Neural progenitor cell (in vitro differentiated cells): ENCODE results near the gene DLGAP5. TPM values are rescaled to one million over a fixed set of nuclear protein-coding genes. Genes with fewer than 3 reads are reported as not detected.

Experiments
- DNase-seq: peaks from one replicate; pipeline ENCODE4 v3.0.0-alpha.2; 2016; ENCODE audit warnings: low spot score
- H2AFZ ChIP-seq: fragments of 200-600 bp; sonication (generic); replicated peaks from 2 replicates; pipeline ENCODE4 v1.6.1; 2016; ENCODE audit warnings: antibody characterized with exemption
- H3F3A ChIP-seq: fragments of 200-600 bp; sonication (generic); 2 replicates; pipeline ENCODE4 v1.6.1; 2016; ENCODE audit warnings: antibody characterized with exemption, low read depth
- H3K27ac ChIP-seq: fragments of 200-600 bp; sonication (generic); 2 replicates; pipeline ENCODE4 v1.5.1; 2016; ENCODE audit warnings: mild to moderate bottlenecking
- H3K27me3 ChIP-seq: fragments of 200-600 bp; sonication (generic); 2 replicates; pipeline ENCODE4 v1.6.1; 2016; ENCODE audit warnings: mild to moderate bottlenecking, moderate library complexity
- H3K36me3 ChIP-seq: fragments of 200-600 bp; sonication (generic); 2 replicates; pipeline ENCODE4 v1.5.1; 2016
- H3K4me1 ChIP-seq: fragments of 200-600 bp; sonication (generic); 2 replicates; pipeline ENCODE4 v1.6.1; 2016; ENCODE audit warnings: mixed run types
- H3K4me2 ChIP-seq: fragments of 200-600 bp; sonication (generic); 2 replicates; pipeline ENCODE4 v1.6.1; 2016
- H3K4me3 ChIP-seq: fragments of 200-600 bp; sonication (generic); 2 replicates; pipeline ENCODE4 v1.5.1; 2016
- H3K79me2 ChIP-seq: fragments of 200-600 bp; sonication (generic); 2 replicates; pipeline ENCODE4 v1.6.1; 2016; ENCODE audit warnings: low read depth
- H3K9ac ChIP-seq: fragments of 200-600 bp; sonication (generic); 2 replicates; pipeline ENCODE4 v1.6.1; 2016
- H3K9me3 ChIP-seq: fragments of 200-600 bp; sonication (generic); 2 replicates; pipeline ENCODE4 v1.5.1; 2016; ENCODE audit warnings: low read depth
- H4K20me1 ChIP-seq: fragments of 200-600 bp; sonication (generic); 2 replicates; pipeline ENCODE4 v1.6.1; 2016; ENCODE audit warnings: low read depth
- H3K27ac Mint-ChIP-seq: 3 replicates; pipeline ENCODE4 v1.8.0; 2021; ENCODE audit warnings: mixed read lengths
- H3K27me3 Mint-ChIP-seq: 2 replicates; pipeline ENCODE4 v1.8.0; 2022; ENCODE audit warnings: low read depth, mild to moderate bottlenecking, inconsistent platforms, moderate library complexity, mixed read lengths; ENCODE audit not compliant: insufficient read depth
- H3K36me3 Mint-ChIP-seq: 3 replicates; pipeline ENCODE4 v1.8.0; 2021; ENCODE audit warnings: mixed read lengths
- H3K4me1 Mint-ChIP-seq: 3 replicates; pipeline ENCODE4 v1.8.0; 2021; ENCODE audit warnings: mixed read lengths
- H3K4me3 Mint-ChIP-seq: 3 replicates; pipeline ENCODE4 v1.8.0; 2021; ENCODE audit warnings: mild to moderate bottlenecking, moderate library complexity, mixed read lengths
- H3K9me3 Mint-ChIP-seq: 3 replicates; pipeline ENCODE4 v1.8.0; 2020; ENCODE audit warnings: mixed read lengths
- EZH2 ChIP-seq: fragments of 200-600 bp; sonication (generic); IDR thresholded peaks from 2 replicates; pipeline ENCODE4 v1.6.1; 2017; ENCODE audit warnings: antibody characterized with exemption, mild to moderate bottlenecking, moderate library complexity
- EZH2phosphoT487 ChIP-seq: fragments of 200-600 bp; sonication (generic); IDR thresholded peaks from 2 replicates; pipeline ENCODE4 v1.6.1; 2017; ENCODE audit warnings: antibody characterized with exemption
- total RNA-seq: library from RNA; depleted of rRNA; stranded (reverse); fragments of >200 nt; gene quantifications from 2 replicates; pipeline ENCODE4 v1.2.3, GENCODE V29; 2015; ENCODE audit warnings: low replicate concordance
- TF ChIP-seq, protein P1 (sequence below): fragments of 200-600 bp; sonication (generic); IDR thresholded peaks from 2 replicates; pipeline ENCODE4 v1.5.1; 2017; ENCODE audit warnings: antibody characterized with exemption, mild to moderate bottlenecking

Gene DLGAP5
- total RNA-seq, 1 donor from 2014 or later, result 313 TPM

DNA sequence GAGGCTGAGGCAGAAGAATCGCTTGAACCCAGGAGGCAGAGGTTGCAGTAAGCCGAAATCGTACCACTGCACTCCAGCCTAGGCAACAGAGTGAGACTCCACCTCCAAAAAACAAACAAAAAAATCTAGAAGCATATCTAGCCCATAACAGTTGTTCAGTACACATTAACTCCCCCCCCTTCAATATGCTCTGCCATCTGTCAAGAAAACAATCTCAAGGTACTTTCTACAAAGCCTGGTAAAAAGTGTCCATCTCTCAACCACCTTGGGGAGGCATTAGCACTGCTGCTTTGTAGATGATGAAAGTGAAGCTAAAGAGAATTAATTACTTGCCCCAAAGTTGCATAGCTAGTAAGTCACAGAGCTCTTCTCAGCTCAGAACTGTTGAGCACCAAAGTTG lies 37.4 kb downstream of the DLGAP5 start:
- Histone ChIP-seq H3K27ac (no peak overlapping the region), H3F3A (peaks cover 9% of the 10 kb centered on the region), H3K4me2 (no peak overlapping the region), H2AFZ (no peak overlapping the region), H3K79me2 (no peaks in the 10 kb centered on the region), H3K4me3 (no peak overlapping the region), H3K27me3 (no peaks in the 10 kb centered on the region), H3K9me3 (no peaks in the 10 kb centered on the region), H3K36me3 (peaks cover 51% of the 10 kb centered on the region), H4K20me1 (peaks cover 3% of the 10 kb centered on the region), H3K4me1 (no peaks in the 10 kb centered on the region), H3K9ac (no peak overlapping the region)
- H3K9me3 Mint-ChIP-seq, result no peaks in the 10 kb centered on the region
- no peaks in the 10 kb centered on the region for H3K4me1 Mint-ChIP-seq
- peaks cover 27% of the 10 kb centered on the region for H3K36me3 Mint-ChIP-seq
- no peaks in the 10 kb centered on the region for H3K27me3 Mint-ChIP-seq
- no peak overlapping the region for H3K27ac Mint-ChIP-seq
- TF ChIP-seq, protein P1, sequence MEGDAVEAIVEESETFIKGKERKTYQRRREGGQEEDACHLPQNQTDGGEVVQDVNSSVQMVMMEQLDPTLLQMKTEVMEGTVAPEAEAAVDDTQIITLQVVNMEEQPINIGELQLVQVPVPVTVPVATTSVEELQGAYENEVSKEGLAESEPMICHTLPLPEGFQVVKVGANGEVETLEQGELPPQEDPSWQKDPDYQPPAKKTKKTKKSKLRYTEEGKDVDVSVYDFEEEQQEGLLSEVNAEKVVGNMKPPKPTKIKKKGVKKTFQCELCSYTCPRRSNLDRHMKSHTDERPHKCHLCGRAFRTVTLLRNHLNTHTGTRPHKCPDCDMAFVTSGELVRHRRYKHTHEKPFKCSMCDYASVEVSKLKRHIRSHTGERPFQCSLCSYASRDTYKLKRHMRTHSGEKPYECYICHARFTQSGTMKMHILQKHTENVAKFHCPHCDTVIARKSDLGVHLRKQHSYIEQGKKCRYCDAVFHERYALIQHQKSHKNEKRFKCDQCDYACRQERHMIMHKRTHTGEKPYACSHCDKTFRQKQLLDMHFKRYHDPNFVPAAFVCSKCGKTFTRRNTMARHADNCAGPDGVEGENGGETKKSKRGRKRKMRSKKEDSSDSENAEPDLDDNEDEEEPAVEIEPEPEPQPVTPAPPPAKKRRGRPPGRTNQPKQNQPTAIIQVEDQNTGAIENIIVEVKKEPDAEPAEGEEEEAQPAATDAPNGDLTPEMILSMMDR, result no peak
- TF ChIP-seq EZH2phosphoT487 (no peak), EZH2 (no peak)
- no peak for DNase-seq
- no peak overlapping the region for H3K4me3 Mint-ChIP-seq

DNA sequence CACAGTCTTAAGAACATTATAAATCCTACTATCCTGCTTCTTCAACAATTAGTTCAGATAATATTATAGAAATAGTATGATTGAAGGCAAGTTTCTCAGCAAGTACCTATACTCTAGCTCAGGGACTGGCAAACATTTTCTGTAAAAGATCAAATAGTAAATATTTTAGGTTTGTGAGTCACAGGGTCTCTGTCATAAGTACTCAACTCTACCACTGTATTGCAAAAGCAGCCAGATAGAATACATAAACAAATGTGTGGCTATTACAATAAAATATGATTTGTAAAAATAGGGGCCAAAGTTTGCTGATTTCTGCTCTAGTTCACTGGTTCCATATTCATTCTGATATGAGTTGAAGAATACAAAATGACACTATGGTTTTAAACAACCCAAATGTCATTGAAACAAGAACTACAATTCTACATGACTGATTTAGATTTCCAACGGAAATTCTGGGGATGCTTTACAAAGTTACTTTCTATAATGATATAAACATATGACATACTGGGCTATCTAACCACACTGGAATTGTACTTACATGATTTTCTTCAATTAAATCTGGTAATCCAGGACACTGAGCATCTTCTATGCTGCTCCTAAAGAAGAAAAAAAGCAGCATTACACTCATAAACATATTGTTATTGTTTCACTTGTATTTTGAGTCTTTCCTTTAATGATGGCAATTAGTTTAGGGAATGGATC lies 39.2 kb downstream of the DLGAP5 start:
- Histone ChIP-seq H3F3A (peaks cover 12% of the 10 kb centered on the region), H3K27me3 (no peaks in the 10 kb centered on the region), H3K4me1 (no peaks in the 10 kb centered on the region), H4K20me1 (peaks cover 3% of the 10 kb centered on the region), H3K27ac (no peak overlapping the region), H3K9me3 (no peaks in the 10 kb centered on the region), H3K79me2 (no peaks in the 10 kb centered on the region), H3K4me2 (no peak overlapping the region), H3K9ac (no peak overlapping the region), H2AFZ (no peak overlapping the region), H3K4me3 (no peak overlapping the region), H3K36me3 (peaks cover 53% of the 10 kb centered on the region)
- H3K36me3 Mint-ChIP-seq, result peaks cover 24% of the 10 kb centered on the region
- TF ChIP-seq EZH2phosphoT487 (no peak), EZH2 (no peak)
- TF ChIP-seq, protein P1, result no peak
- H3K27me3 Mint-ChIP-seq, result no peaks in the 10 kb centered on the region
- H3K4me3 Mint-ChIP-seq, result no peak overlapping the region
- DNase-seq, result no peak
- no peaks in the 10 kb centered on the region for H3K4me1 Mint-ChIP-seq
- no peaks in the 10 kb centered on the region for H3K9me3 Mint-ChIP-seq
- no peak overlapping the region for H3K27ac Mint-ChIP-seq

GRCh38 chr14:55151601-55152000 lies 39.8 kb downstream of the DLGAP5 start:
- no peak overlapping the region for H3K27ac Mint-ChIP-seq
- Histone ChIP-seq H3K4me3 (no peak overlapping the region), H3K27ac (no peak overlapping the region), H3K4me2 (no peak overlapping the region), H3K36me3 (peaks cover 52% of the 10 kb centered on the region), H4K20me1 (peaks cover 3% of the 10 kb centered on the region), H3K9ac (no peak overlapping the region), H2AFZ (no peak overlapping the region), H3K79me2 (no peaks in the 10 kb centered on the region), H3K4me1 (no peaks in the 10 kb centered on the region), H3K9me3 (no peaks in the 10 kb centered on the region), H3K27me3 (no peaks in the 10 kb centered on the region), H3F3A (peaks cover 15% of the 10 kb centered on the region)
- no peak overlapping the region for H3K4me3 Mint-ChIP-seq
- H3K27me3 Mint-ChIP-seq, result no peaks in the 10 kb centered on the region
- H3K36me3 Mint-ChIP-seq, result peaks cover 25% of the 10 kb centered on the region
- TF ChIP-seq EZH2phosphoT487, result no peak
- no peak for TF ChIP-seq EZH2
- TF ChIP-seq, protein P1, result no peak
- H3K4me1 Mint-ChIP-seq, result no peaks in the 10 kb centered on the region
- no peaks in the 10 kb centered on the region for H3K9me3 Mint-ChIP-seq
- DNase-seq, result no peak
